Activated naive CD4-positive, alpha-beta T cell treated with anti-CD3 and anti-CD28 coated beads, Interleukin-2, amount 50 U/mL, for 24 hours (primary cell): ENCODE measurements around the gene LRMDA.

ENCODE experiments used
- H3K27ac Mint-ChIP-seq: one replicate; pipeline ENCODE4 v1.8.0; 2021; ENCODE audit warnings: mild to moderate bottlenecking, mixed read lengths
- H3K27me3 Mint-ChIP-seq: one replicate; pipeline ENCODE4 v1.8.0; 2021; ENCODE audit warnings: mixed read lengths
- H3K36me3 Mint-ChIP-seq: one replicate; pipeline ENCODE4 v1.8.0; 2021; ENCODE audit warnings: mixed read lengths
- H3K4me1 Mint-ChIP-seq: one replicate; pipeline ENCODE4 v1.8.0; 2021; ENCODE audit warnings: mixed read lengths
- H3K4me3 Mint-ChIP-seq: one replicate; pipeline ENCODE4 v1.8.0; 2021; ENCODE audit warnings: mild to moderate bottlenecking, mixed read lengths
- H3K9me3 Mint-ChIP-seq: one replicate; pipeline ENCODE4 v1.8.0; 2021; ENCODE audit warnings: mixed read lengths

The LRMDA gene

DNA sequence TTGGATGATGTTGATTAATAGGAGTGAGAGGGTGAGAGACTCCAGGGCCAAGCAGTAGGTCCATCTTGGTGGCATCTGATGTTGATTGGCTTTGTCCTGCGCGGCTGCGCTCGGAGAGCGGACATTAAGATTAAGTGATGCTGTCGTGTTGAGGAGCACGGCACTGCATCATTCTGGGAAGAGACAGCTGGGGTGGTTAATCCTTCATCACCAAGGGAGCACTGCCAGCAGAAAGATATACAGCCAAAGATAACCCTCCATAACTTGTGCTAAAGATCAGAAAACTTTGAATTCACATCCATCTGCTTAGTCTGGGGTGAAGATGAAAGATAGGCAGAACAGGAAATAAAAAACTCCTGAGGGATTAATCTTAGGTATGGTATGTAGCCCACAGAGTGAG lies 208.3 kb downstream of the LRMDA start:
- Mint-ChIP-seq H3K36me3 (no peaks in the 10 kb centered on the region), H3K9me3 (no peaks in the 10 kb centered on the region), H3K4me1 (no peaks in the 10 kb centered on the region), H3K27ac (no peak overlapping the region), H3K27me3 (peaks cover 3% of the 10 kb centered on the region), H3K4me3 (no peak overlapping the region)

DNA sequence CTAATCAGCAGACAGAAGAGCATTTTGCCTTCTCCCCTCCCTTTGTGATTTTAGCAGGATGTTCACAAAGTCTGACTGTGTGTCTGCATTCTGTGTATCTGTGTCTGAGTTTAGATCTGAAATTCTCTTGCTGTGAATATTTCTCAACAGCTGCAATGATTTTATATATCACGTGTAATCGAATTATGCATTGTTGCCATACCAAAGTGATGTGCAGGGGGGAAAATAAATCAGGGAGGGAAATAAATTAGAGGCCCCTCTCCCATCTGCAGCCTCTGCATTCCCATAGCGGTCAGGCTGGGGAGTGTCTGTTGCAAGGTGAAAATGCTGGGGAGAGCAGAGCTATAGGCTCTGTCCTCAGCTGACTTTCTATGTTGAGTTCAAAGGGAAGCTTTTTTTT lies 209.0 kb downstream of the LRMDA start:
- Mint-ChIP-seq H3K4me3 (no peak overlapping the region), H3K9me3 (no peaks in the 10 kb centered on the region), H3K36me3 (no peaks in the 10 kb centered on the region), H3K4me1 (no peaks in the 10 kb centered on the region), H3K27me3 (peaks cover 3% of the 10 kb centered on the region), H3K27ac (no peak overlapping the region)

DNA sequence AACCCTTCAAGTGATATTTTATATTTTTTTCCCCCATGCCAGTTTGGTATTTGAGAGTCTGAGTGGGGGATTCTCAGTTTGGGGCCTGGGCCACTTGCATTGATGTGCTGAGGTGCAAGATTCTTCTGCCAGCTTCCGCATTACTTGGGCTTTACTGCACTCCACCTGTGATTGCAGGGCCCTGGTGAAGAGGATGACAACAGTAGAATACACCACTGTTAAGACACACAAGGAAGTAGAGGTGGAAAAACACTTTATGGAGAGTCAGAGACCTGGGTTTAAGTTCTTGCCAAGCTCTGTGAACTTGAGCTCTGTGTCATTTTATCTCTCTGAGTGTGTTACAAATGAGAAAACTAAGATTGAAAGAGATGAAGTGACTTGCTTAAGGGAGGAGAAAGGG lies 209.4 kb downstream of the LRMDA start:
- peaks cover 3% of the 10 kb centered on the region for H3K27me3 Mint-ChIP-seq
- H3K4me3 Mint-ChIP-seq: no peak overlapping the region
- H3K27ac Mint-ChIP-seq: no peak overlapping the region
- no peaks in the 10 kb centered on the region for H3K4me1 Mint-ChIP-seq
- no peaks in the 10 kb centered on the region for H3K9me3 Mint-ChIP-seq
- H3K36me3 Mint-ChIP-seq: no peaks in the 10 kb centered on the region

DNA sequence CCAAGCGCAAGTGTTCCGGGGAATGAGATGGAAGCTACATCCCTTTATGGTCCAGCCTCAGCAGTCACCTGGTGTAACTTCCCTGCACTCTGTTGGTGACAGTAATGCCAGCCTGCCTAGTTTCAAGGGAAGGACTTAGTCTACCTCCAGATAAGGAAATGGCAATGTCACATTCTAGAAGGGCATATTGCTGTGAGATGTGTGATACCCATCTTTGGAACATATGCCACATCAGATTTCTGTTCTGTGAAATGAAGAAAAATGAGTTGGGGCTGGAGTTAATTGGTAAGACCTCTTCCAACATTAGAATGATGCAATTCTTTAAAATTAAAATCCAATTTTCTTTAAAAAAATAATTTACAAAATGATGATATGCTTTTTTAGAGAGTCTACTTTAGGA lies 212.0 kb downstream of the LRMDA start:
- Mint-ChIP-seq H3K36me3 (no peaks in the 10 kb centered on the region), H3K9me3 (no peaks in the 10 kb centered on the region), H3K27ac (no peak overlapping the region), H3K27me3 (peaks cover 5% of the 10 kb centered on the region), H3K4me3 (no peak overlapping the region), H3K4me1 (no peaks in the 10 kb centered on the region)

DNA sequence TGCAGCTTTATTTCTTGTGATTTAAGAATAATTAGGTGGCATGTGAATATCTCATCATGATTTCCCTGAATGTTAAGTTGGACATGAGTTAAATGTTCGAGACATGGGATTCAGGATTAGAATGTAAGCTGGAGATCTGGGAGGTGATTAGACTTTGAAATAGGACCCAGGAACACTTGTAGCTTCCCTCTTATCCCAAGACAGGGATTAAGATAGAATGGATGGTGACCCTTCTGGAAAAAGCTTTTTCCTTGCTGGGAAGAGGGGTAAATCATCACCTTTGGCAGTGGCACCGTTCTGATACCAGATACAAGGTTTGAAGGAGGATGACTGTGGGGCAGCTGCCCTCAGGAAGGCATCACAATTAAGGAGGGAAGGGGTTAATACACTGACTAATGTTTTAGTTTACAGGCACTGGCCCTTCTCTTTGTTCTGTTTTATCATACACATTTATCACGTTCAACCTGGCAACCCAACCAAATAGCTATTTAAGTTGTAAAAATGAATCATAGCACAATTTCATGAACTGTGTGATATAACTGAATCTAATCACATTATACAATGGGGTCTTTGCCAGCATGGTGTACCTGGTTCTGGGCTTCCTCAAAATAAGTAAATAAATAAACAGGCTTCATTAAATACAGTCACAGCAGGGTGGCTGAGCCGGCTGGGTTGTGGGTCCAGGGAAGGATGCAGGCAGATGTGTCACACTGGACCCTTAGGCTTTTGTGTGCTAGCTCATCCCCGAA lies 212.7 kb downstream of the LRMDA start:
- H3K36me3 Mint-ChIP-seq: no peaks in the 10 kb centered on the region

DNA sequence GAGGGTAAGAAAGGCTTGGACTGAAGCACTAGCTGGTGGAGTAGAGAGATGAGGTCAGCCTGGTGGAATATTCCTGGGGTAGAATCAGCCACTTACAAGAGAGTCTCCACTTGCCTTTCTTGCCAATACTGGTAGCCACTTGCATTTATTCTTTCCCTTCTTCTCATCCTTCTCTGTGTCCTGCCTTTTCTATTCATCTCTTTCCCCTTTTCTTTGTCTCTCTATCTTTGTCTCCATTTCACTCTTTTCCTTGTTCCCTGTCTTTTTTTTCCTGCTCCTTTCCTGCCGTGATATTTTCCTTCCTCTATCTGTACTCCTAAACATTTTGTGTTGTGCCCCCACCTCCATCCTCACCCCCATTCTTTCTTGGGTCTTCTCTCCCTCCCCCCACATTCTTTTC lies 214.3 kb downstream of the LRMDA start:
- peaks cover 7% of the 10 kb centered on the region for H3K27me3 Mint-ChIP-seq
- no peak overlapping the region for H3K27ac Mint-ChIP-seq
- no peak overlapping the region for H3K4me3 Mint-ChIP-seq
- H3K9me3 Mint-ChIP-seq: no peaks in the 10 kb centered on the region
- H3K36me3 Mint-ChIP-seq: no peaks in the 10 kb centered on the region
- H3K4me1 Mint-ChIP-seq: no peaks in the 10 kb centered on the region

More for the DNA sequence above, 212.7 kb downstream of the LRMDA start:
- no peaks in the 10 kb centered on the region for H3K9me3 Mint-ChIP-seq
- no peaks in the 10 kb centered on the region for H3K4me1 Mint-ChIP-seq
- H3K27ac Mint-ChIP-seq: no peak overlapping the region
- H3K27me3 Mint-ChIP-seq: peaks cover 3% of the 10 kb centered on the region
- no peak overlapping the region for H3K4me3 Mint-ChIP-seq

DNA sequence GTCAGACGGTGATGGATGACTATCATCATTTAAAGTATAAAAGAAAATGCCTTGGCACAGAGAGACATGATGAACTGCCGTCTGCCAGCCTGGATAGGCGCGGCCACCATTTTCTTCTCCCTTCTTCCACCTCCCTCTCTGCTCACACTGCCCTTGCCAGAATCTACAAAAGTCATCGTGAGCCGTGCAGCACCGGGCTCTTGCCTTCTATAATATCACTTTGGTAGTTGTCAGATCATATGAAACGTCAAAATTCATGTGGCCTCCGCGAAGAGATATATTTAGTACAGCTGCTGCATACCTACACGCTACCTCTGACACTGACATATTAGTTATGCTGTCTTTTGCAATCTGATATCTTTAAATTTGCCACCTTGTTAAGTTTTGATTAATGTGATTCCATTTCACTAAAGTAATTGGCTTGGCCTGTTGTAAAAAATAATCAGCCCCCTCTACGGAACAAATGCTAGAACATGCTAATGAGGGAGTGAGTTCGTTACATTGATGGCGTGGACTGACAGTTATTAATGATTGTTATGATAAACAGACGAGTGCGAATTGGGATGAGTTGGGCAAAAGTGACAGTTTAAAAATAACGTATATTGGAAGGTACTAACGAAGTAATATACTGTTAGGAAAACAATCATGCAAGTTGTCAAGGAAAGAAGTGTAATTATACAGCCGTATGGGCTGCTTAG lies 214.9 kb downstream of the LRMDA start:
- H3K36me3 Mint-ChIP-seq: no peaks in the 10 kb centered on the region

DNA sequence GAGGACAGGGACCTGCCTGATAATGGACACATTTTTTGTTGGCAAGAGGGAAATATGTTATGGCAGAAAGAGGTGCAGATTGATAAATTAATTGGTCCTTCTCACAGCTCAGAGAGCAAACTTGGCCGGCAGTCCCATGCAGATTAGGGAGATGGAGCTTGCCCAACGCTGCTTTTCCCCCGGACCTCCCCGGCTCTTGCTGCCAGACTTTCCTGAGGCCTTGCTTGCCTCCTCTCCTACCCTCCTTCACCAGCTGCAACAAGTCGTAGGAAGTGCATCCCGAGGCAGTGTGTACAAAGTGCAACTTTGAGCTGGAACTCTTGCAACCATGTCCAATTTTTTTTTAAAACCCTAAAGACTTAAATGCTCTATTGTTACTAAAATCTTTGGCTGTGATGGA lies 215.5 kb downstream of the LRMDA start:
- no peaks in the 10 kb centered on the region for H3K9me3 Mint-ChIP-seq
- H3K36me3 Mint-ChIP-seq: no peaks in the 10 kb centered on the region
- H3K27ac Mint-ChIP-seq: no peak overlapping the region
- H3K4me3 Mint-ChIP-seq: no peak overlapping the region
- peaks cover 9% of the 10 kb centered on the region for H3K27me3 Mint-ChIP-seq
- no peaks in the 10 kb centered on the region for H3K4me1 Mint-ChIP-seq

More for the DNA sequence above, 214.9 kb downstream of the LRMDA start:
- no peaks in the 10 kb centered on the region for H3K4me1 Mint-ChIP-seq
- H3K4me3 Mint-ChIP-seq: no peak overlapping the region
- no peak overlapping the region for H3K27ac Mint-ChIP-seq
- H3K9me3 Mint-ChIP-seq: no peaks in the 10 kb centered on the region
- H3K27me3 Mint-ChIP-seq: peaks cover 9% of the 10 kb centered on the region

DNA sequence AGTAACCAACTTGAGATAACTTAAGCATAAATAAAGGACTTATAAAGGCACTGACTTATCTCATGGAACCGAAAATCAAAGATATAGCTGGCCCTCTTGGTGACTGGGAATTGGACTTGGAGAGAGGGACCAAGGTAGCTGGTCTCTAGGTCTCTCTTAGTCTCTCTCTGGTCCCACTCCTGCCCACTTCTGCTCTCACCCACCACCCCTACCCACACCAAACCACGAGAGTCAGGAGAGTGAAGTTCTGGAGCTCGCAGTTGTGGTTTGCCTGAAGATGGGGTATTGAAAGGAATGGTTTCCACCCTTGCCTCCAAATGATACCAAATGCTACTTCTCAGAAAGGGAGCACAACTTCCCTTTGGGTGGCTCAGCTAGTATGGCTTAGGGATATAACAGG lies 216.3 kb downstream of the LRMDA start:
- Mint-ChIP-seq H3K27ac (no peak overlapping the region), H3K36me3 (no peaks in the 10 kb centered on the region), H3K27me3 (peaks cover 9% of the 10 kb centered on the region), H3K4me1 (no peaks in the 10 kb centered on the region), H3K9me3 (no peaks in the 10 kb centered on the region), H3K4me3 (no peak overlapping the region)

DNA sequence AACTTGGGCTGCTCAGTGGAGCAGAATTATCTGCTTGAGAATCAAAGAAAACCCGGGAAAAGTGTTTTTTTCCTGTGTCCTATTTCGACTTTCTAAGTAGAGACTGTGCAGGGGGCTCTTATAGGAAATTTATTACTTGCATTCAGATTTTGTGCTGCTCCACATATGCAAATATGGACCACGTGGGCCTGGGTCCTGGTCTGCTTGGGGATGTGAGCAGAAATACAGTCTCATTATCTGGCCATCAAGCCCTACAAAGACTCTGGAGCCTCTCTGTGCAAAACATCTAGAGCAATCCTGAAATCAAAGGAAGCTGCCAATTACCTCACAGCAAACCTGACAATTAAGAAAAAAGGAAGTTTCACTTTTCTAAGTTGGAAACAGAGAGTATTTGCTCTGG lies 216.9 kb downstream of the LRMDA start:
- H3K27me3 Mint-ChIP-seq: peaks cover 9% of the 10 kb centered on the region
- H3K27ac Mint-ChIP-seq: no peak overlapping the region
- no peaks in the 10 kb centered on the region for H3K36me3 Mint-ChIP-seq
- H3K4me3 Mint-ChIP-seq: no peak overlapping the region
- no peaks in the 10 kb centered on the region for H3K9me3 Mint-ChIP-seq
- H3K4me1 Mint-ChIP-seq: no peaks in the 10 kb centered on the region

DNA sequence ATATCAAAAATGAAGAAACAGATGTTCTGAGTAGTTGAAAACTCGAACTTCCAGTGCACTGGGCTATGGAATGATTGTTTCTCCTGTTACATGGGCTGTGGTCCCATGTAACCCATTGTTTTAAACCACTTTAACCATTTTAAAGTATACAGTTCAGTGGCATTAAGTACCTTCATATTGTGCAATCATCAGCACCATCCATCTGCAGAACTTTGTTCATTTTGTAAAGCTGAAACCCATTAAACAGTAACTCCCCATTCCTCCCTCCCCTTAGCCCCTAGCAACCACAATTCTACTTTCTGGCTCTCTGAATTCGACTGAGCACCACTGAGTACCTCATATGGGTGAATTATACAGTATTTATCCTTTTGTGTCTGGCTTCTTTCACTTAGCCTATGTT lies 217.4 kb downstream of the LRMDA start:
- no peaks in the 10 kb centered on the region for H3K9me3 Mint-ChIP-seq
- H3K36me3 Mint-ChIP-seq: no peaks in the 10 kb centered on the region
- H3K4me1 Mint-ChIP-seq: no peaks in the 10 kb centered on the region
- H3K27ac Mint-ChIP-seq: no peak overlapping the region
- no peak overlapping the region for H3K4me3 Mint-ChIP-seq
- peaks cover 10% of the 10 kb centered on the region for H3K27me3 Mint-ChIP-seq

DNA sequence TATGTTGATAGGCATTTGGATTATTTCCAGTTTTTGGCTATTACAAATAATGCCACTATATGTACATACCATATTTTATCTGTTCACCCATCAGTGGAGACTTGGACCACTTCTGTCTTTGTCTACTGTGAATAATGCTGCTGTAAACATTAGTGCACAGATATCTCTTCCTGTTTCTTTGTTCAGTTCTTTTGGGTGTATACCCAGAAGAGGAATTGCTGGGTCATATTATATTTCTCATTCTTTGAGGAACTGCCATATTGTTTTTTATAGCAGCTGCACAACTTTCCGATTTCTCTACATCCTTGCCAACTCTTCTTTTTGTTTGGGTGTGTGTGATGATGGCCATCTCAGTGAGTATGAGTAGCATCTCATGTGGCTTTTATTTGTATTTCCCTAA lies 218.0 kb downstream of the LRMDA start:
- Mint-ChIP-seq H3K27ac (no peak overlapping the region), H3K9me3 (no peaks in the 10 kb centered on the region), H3K4me3 (no peak overlapping the region), H3K4me1 (no peaks in the 10 kb centered on the region), H3K27me3 (peaks cover 11% of the 10 kb centered on the region), H3K36me3 (no peaks in the 10 kb centered on the region)

DNA sequence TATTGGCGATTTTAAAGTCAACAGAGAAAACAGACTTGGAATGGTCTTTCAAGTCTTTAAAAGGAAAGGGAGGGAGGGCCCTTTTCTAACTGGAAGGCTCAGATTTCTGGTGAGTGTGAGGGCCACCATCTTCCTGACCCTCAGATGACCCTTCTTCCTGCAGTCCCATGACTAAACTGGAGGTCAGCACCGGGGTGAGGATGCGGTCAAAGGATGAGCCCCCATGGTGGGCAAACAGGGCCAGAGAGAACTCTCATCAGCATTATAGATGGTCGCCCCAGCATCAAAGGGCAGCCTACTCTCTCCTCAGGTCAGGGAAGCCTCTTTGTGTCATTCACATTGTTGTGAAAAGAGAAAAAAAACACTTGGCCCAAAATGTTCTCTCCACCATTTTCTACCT lies 219.2 kb downstream of the LRMDA start:
- H3K4me3 Mint-ChIP-seq: no peak overlapping the region
- H3K27ac Mint-ChIP-seq: no peak overlapping the region
- no peaks in the 10 kb centered on the region for H3K36me3 Mint-ChIP-seq
- no peaks in the 10 kb centered on the region for H3K9me3 Mint-ChIP-seq
- peaks cover 13% of the 10 kb centered on the region for H3K27me3 Mint-ChIP-seq
- H3K4me1 Mint-ChIP-seq: no peaks in the 10 kb centered on the region

DNA sequence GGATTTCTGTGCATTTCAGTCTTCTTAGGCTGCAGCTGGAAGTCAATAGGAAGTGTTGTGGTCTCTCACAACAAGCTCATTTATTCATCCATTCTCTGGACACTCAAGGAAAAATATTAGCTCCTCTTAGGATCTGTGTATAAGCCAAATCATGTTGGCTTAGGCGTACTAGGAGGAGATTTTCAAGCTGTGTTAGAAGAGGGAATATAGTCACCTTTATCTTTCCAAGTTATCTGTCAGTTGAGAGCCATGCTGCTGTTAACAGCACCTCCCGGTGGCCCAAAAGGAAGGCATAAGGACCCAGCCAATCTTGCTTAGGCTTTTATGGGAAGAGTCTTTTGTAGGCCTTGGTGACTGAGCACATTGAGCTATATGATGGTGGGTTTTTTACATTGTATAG lies 220.0 kb downstream of the LRMDA start:
- Mint-ChIP-seq H3K4me3 (no peak overlapping the region), H3K27ac (no peak overlapping the region), H3K4me1 (no peaks in the 10 kb centered on the region), H3K9me3 (no peaks in the 10 kb centered on the region), H3K36me3 (no peaks in the 10 kb centered on the region), H3K27me3 (peaks cover 13% of the 10 kb centered on the region)

DNA sequence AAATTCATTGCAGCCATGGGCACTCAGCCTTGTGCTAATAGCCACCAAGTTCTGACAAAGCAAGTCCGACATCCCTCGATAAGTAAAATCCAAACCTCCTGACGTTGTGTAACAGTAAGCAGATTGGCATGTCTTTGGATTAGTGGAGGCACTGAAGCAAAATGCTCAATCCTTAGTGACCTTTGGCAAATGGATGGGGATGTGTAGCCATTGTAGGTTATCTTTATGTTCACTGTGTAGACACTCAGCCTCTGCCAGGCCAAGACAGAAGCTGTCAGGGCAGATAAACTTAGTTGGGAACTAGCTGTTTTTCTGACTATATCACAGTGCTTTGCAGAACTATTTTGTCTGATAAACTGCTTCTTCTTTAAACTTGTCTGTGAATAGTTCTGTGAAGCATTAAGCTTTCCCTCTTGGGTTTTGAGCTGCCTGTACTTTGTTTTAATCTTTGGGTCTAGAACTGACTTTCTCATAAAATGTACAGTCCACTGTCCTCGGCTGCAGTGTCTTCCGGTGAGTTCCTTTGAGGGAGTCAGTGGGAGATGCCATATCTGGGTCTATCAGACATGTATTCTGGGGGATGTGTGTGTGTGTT lies 220.8 kb downstream of the LRMDA start:
- Mint-ChIP-seq H3K9me3 (no peaks in the 10 kb centered on the region), H3K27ac (no peak overlapping the region), H3K4me3 (no peak overlapping the region), H3K4me1 (no peaks in the 10 kb centered on the region), H3K27me3 (peaks cover 14% of the 10 kb centered on the region), H3K36me3 (no peaks in the 10 kb centered on the region)

DNA sequence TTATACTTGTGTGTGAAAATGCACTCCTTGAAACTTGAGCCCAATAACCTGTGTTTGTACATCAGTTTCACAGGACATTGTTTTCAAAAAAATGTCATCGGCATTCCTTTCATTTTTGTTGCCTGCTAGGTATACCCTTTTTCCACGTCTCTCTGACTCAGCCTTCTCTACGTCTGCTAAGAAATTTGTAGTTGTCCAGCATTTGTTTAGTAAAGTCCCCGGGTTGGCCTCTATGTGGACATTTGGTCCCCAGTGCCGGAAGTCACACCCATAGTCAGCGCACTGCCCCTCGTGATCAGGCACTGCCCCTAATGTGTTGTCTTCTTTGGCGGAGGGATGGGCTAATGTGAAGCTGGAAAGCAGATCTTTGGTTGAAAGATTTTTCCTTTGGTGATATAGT lies 222.3 kb downstream of the LRMDA start:
- H3K27ac Mint-ChIP-seq: no peak overlapping the region
- H3K27me3 Mint-ChIP-seq: peaks cover 16% of the 10 kb centered on the region
- H3K9me3 Mint-ChIP-seq: no peaks in the 10 kb centered on the region
- H3K4me3 Mint-ChIP-seq: no peak overlapping the region
- no peaks in the 10 kb centered on the region for H3K36me3 Mint-ChIP-seq
- H3K4me1 Mint-ChIP-seq: no peaks in the 10 kb centered on the region
